T-helper 9 cell (primary cell): ENCODE measurements around the gene GOLPH3.
A peak's percentile ranks its signal among the peaks of the same experiment; 100 is the strongest.
"Not testable (repeated sequence)": the region's sequence is repeated elsewhere in the genome, so short reads cannot be mapped to it uniquely, and the experiment has no call there.

Experiments used
- DNase-seq: peaks from one replicate; pipeline ENCODE4 v3.0.0-alpha.2; 2020

Gene GOLPH3

DNA sequence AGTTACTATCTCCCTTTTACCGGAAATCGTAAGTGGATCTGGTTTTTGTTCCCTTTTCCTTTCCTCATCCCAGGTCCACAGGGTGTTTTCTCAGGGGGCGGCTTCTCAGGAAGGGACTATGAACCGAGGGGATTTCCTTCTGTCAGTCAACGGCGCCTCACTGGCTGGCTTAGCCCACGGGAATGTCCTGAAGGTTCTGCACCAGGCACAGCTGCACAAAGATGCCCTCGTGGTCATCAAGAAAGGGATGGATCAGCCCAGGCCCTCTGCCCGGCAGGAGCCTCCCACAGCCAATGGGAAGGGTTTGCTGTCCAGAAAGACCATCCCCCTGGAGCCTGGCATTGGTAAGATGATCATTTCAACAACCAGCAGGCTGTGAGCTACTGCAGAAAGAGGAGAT is 75.8 kb downstream of the GOLPH3 start:
- no peak for DNase-seq

DNA sequence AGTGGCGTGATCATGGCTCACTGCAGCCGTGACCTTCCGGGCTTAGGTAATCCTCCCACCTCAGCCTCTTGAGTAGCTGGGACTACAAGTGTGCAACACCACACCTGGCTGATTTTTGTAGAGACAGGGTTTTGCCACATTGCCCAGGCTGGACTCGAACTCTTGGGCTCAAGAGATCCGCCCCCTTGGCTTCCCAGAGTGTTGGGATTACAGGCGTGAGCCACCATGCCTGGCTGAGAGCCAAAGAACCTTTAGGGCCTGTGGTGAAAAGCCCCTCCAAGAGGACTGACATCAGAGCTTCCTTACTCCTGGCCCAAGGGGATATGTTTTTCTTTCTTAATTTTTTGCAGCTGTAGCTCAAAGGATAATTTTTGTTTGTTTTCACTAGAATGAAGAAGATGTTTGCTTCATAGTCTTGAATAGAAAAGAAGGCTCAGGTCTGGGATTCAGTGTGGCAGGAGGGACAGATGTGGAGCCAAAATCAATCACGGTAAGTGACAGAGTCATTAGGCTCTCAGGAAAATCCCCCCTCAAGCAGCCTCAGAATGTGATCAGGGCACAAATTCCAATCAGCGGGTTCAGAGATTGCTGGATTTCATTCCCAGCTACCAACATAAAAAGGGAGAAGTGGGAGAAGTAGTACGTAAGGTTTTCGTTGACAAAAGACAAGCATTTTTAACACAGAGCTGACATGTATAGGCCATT is 77.1 kb downstream of the GOLPH3 start:
- DNase-seq: no peak

DNA sequence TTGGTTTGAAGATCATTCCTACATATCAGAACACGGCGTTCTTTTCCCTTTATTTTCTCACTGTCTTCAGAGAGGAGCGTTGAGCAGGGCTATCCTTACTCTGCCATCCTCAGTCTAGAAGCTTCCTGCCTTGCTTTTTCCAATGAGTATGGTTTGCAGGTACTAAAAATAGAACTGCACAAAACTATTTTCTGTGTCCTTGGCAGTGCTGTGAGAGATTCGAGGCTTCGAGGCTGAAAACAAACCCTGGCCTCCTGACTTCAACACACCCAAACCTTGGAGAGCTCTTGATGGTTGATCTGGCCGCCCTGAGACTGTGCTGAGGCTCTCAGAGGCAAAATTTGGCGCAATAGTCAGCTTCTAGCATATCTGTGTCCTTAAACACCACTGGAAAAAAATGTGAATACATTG is 78.9 kb downstream of the GOLPH3 start:
- DNase-seq: no peak

DNA sequence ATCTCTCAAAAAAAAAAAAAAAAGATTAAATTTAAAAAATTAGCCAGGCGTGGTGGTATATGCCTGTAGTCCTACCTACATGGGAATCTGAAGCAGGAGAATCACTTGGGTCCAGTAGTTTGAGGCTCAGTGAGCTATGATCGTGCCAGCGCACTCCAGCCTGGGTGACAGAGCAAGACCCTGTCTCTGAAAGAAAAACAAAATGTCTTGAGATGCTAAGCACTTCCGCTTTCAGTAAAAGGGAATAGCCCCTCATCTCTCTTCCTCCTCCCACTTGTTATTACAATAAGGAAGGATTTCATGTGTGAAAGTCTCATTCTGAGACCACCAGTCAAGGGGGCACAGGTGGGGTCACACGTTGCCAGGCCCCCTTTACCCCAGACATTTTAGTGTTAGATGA is 79.4 kb downstream of the GOLPH3 start:
- DNase-seq: no peak

DNA sequence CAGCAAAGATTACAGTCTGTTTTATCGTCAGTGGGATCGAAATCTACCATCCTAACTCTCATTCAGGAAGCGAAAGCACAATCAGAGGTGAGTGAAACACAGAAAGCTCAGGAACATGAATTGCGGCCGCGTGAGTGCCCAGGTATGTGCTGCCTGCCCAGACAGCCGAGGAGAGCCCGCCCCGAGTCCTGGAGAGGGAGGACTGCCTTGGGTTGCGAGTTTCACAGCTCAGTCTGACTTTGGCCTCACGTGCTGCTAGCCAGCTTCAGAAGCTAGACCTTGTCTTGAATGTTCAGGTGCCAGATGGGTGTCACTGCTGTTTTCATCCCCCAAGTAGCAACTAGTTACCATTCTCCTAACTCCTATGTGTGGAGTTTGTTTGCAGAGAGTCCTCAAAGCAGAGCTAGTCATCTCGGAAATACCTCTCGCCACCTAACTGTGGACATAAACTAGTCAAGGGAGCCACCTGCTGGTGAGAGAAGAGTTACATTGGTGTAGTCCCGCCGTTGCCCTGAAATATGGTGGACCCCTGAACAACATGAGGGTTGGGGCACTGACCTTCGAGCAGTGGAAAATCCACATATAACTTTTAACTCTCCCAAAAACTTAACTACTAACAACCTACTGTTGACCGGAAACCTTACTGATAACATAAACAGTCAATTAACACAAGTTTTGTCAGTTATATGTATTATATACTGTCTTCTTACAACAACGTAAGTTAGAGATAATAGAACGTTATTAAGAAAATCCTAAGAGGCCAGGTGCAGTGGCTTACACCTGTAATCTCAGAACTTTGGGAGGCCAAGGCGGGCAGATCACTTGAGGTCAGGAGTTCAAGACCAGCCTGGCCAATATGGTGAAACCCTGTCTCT is 80.9 kb downstream of the GOLPH3 start:
- peak; percentile 41 for DNase-seq

DNA sequence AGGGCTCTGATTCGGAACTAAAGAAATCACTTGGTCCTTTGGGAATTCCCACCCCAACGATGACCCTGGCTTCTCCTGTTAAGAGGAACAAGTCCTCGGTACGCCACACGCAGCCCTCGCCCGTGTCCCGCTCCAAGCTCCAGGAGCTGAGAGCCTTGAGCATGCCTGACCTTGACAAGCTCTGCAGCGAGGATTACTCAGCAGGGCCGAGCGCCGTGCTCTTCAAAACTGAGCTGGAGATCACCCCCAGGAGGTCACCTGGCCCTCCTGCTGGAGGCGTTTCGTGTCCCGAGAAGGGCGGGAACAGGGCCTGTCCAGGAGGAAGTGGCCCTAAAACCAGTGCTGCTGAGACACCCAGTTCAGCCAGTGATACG is 83.4 kb downstream of the GOLPH3 start:
- DNase-seq: no peak

DNA sequence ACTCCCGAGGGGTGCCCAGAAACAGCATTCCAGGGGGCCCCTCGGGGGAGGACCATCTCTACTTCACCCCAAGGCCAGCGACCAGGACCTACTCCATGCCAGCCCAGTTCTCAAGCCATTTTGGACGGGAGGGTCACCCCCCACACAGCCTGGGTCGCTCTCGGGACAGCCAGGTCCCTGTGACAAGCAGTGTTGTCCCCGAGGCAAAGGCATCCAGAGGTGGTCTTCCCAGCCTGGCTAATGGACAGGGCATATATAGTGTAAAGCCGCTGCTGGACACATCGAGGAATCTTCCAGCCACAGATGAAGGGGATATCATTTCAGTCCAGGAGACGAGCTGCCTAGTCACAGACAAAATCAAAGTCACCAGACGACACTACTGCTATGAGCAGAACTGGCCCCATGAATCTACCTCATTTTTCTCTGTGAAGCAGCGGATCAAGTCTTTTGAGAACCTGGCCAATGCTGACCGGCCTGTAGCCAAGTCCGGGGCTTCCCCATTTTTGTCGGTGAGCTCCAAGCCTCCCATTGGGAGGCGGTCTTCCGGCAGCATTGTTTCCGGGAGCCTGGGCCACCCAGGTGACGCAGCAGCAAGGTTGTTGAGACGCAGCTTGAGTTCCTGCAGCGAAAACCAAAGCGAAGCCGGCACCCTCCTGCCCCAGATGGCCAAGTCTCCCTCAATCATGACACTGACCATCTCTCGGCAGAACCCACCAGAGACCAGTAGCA is 83.9 kb downstream of the GOLPH3 start:
- no peak for DNase-seq

DNA sequence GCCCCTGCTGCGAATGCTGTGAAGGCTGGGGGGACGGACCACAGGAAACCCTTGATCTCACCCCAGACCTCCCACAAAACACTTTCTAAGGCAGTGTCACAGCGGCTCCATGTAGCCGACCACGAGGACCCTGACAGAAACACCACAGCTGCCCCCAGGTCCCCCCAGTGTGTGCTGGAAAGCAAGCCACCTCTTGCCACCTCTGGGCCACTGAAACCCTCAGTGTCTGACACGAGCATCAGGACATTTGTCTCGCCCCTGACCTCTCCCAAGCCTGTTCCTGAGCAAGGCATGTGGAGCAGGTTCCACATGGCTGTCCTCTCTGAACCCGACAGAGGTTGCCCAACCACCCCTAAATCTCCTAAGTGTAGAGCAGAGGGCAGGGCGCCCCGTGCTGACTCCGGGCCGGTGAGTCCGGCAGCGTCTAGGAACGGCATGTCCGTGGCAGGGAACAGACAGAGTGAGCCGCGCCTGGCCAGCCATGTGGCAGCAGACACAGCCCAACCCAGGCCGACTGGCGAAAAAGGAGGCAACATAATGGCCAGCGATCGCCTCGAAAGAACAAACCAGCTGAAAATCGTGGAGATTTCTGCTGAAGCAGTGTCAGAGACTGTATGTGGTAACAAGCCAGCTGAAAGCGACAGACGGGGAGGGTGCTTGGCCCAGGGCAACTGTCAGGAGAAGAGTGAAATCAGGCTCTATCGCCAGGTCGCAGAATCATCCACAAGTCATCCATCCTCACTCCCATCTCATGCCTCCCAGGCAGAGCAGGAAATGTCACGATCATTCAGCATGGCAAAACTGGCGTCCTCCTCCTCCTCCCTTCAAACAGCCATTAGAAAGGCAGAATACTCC is 84.7 kb downstream of the GOLPH3 start:
- DNase-seq: no peak

DNA sequence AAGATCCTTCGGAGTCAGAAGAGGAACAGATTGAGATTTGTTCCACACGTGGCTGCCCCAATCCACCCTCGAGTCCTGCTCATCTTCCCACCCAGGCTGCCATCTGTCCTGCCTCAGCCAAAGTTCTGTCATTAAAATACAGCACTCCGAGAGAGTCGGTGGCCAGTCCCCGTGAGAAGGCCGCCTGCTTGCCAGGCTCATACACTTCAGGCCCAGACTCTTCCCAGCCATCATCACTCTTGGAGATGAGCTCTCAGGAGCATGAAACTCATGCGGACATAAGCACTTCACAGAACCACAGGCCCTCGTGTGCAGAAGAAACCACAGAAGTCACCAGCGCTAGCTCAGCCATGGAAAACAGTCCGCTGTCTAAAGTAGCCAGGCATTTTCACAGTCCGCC is 85.9 kb downstream of the GOLPH3 start:
- DNase-seq: no peak

DNA sequence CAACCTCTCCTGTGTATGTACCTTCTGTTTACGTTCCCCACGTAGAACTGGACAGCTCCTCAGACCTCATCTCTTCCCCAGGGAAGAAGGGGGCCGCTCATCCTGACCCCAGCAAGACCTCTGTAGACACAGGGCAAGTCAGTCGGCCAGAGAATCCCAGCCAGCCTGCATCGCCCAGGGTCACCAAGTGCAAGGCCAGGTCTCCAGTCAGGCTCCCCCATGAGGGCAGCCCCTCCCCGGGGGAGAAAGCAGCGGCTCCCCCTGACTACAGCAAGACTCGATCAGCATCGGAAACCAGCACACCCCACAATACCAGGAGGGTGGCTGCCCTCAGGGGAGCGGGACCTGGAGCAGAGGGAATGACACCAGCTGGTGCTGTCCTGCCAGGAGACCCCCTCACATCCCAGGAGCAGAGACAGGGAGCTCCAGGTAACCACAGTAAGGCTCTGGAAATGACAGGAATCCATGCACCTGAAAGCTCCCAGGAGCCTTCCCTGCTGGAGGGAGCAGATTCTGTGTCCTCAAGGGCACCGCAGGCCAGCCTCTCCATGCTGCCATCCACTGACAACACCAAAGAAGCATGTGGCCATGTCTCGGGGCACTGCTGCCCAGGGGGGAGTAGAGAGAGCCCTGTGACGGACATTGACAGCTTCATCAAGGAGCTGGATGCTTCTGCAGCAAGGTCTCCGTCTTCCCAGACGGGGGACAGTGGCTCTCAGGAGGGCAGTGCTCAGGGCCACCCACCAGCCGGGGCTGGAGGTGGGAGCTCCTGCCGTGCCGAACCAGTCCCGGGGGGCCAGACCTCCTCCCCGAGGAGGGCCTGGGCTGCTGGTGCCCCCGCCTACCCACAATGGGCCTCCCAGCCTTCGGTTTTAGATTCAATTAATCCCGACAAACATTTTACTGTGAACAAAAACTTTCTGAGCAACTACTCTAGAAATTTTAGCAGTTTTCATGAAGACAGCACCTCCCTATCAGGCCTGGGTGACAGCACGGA is 86.7 kb downstream of the GOLPH3 start:
- no peak for DNase-seq

DNA sequence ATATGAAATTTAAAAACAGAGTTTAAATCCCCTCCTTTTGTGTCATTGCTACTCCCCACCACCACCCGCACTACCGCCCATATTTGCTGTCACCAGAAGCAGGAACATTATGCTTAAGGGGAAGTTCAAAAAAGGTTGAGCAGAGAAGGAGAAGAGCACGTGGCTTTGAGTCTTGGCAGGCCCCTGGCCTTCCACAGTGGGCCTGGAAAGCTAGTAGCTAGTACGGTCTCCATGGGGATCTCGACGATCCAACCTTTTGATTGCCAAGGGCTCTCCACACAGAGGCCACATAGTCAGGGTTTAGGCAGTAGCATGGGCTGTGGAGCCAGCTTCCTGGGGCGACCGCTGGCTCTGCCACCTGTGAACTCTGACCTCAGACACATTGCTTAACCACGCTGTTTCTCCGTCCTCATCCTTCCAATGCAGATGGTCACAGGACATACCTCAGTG is 90.1 kb downstream of the GOLPH3 start:
- DNase-seq: no peak

DNA sequence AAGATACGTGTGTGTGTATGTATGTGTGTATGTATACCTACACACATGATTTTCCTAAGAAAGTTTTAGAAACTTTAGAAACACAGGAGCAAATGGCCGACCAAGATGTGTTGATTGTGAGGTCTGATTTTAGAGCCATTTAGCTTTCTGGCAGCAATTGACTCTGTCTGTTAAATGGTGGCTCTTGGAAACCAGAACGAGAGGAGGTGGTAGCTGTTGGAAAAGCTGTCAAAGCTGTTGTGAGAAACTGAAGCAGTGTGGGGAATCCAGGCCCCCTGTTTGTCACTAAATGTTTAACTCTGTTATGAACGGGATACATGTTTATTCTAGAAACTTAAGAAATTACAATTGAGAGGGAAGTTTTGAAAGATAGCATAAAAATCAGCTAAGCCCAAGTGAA is 91.4 kb downstream of the GOLPH3 start:
- no peak for DNase-seq

DNA sequence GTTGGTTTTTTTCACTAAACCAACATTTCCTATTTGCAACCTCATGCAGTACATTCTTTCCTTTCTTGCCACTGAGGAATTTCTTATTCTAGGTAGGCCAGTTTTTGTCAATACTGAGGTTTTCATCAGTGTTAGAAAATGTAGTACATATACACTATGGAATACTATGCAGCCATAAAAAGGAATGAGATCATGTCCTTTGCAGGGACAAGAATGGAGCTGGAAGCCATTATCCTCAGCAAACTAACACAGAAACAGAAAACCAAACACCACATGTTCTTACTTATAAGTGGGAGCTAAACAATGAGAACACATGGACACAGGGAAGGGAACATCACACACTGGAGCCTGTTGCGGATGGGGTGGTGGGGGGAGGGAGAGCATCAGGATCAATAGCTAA is 93.6 kb downstream of the GOLPH3 start:
- DNase-seq: not testable (repeated sequence)

DNA sequence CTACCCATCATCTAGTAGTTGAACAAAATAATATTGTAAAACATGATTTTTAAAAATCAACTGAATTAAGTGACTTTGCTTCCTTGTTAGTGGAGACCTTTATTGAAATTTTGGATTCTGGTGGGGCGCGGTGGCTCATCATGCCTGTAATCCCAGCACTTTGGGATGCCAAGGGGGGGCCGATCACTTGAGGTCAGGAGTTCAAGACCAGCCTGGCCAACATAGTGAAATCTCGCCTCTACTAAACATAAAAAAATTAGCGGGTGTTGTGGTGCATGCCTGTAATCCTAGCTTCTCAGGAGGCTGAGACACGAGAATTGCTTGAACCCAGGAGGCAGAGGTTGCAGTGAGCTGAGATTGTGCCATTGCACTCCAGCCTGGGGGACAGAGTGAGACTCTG is 95.3 kb downstream of the GOLPH3 start:
- DNase-seq: not testable (repeated sequence)

DNA sequence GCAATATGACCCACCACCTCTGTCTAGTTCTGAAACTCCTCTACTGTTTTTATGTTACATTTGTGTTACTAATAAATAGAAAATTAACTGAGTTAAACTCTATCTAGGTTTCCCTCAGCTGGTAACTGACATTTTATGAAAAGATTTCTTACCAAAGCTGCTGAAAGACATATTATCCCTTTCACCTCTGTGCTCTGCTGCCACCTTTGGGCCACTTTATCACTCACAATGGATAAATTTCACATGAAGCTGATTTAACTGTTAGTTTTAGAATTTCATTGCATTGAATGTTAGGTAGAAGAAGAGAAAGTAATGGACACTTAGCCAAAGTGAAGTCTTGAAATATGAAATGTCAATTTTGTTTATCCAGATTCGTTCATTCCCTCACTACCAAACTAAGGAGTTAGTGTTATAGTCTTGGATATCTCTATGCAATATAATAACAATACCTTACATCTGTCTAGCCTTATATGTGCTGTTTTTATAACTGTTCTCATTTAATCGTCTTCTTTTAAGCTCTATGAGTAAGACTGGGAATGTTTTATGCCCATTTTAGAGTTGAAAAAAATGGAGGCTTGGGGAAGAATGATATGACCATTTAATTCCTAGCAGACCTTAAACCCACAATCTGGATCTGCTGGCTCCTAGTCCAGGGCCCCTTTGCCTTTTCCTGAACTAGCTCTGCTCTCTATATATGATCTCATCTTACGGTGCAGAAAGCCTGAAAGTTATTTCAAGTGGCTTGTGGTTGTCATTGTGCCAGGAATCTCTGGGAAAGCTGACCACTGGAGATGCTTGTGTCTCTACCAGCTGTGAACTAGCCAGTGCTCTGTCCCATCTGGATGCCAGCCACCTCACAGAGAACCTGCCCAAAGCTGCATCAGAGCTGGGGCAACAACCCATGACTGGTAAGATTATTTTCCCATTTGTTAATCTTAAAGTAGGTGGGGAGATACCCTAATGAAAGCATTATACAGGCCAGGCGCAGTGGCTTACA is 97.1 kb downstream of the GOLPH3 start:
- DNase-seq: peak; percentile 8
